HG03097 (cell line): ENCODE measurements around the gene SGMS2.
A peak's percentile ranks its signal among the peaks of the same experiment; 100 is the strongest.

Source experiments
- ATAC-seq: cut with Tn5 transposase; IDR thresholded peaks from one replicate; pipeline ENCODE4 v1.9.1; 2021; ENCODE audit not compliant: unreplicated experiment, low FRiP score

The SGMS2 gene

GRCh38 chr4:107863850-107864371 is 39.2 kb downstream of the SGMS2 start:
- no peak for ATAC-seq

- no peak for ATAC-seq
Measured at GRCh38 chr4:107866726-107867125, 42.0 kb downstream of the SGMS2 start.

- ATAC-seq: no peak
Measured at GRCh38 chr4:107870236-107870635, 45.5 kb downstream of the SGMS2 start.

GRCh38 chr4:107870916-107871786 is 46.4 kb downstream of the SGMS2 start:
- ATAC-seq: no peak

- ATAC-seq: no peak
Measured at GRCh38 chr4:107874024-107874423, 49.3 kb downstream of the SGMS2 start.

- no peak for ATAC-seq
Measured at GRCh38 chr4:107876099-107876498, 51.4 kb downstream of the SGMS2 start.

GRCh38 chr4:107877361-107877760 is 52.6 kb downstream of the SGMS2 start:
- no peak for ATAC-seq

- no peak for ATAC-seq
Measured at GRCh38 chr4:107885865-107886264, 61.1 kb downstream of the SGMS2 start.

- no peak for ATAC-seq
Measured at GRCh38 chr4:107888237-107888636, 63.5 kb downstream of the SGMS2 start.

GRCh38 chr4:107890779-107891178 is 66.0 kb downstream of the SGMS2 start:
- ATAC-seq: no peak

- no peak for ATAC-seq
Measured at GRCh38 chr4:107891299-107891698, 66.6 kb downstream of the SGMS2 start.

- no peak for ATAC-seq
Measured at GRCh38 chr4:107893171-107894137, 68.7 kb downstream of the SGMS2 start.

- ATAC-seq: no peak
Measured at GRCh38 chr4:107894138-107894603, 69.4 kb downstream of the SGMS2 start.

- ATAC-seq: no peak
Measured at GRCh38 chr4:107896158-107896645, 71.5 kb downstream of the SGMS2 start.

- ATAC-seq: no peak
Measured at GRCh38 chr4:107896646-107897045, 71.9 kb downstream of the SGMS2 start.

GRCh38 chr4:107897823-107898222 is 73.1 kb downstream of the SGMS2 start:
- no peak for ATAC-seq

GRCh38 chr4:107900067-107900466 is 75.3 kb downstream of the SGMS2 start:
- no peak for ATAC-seq

GRCh38 chr4:107900508-107900907 is 75.8 kb downstream of the SGMS2 start:
- ATAC-seq: no peak

GRCh38 chr4:107901213-107901934 is 76.6 kb downstream of the SGMS2 start:
- no peak for ATAC-seq

GRCh38 chr4:107902715-107903114 is 78.0 kb downstream of the SGMS2 start:
- peak; percentile 87 for ATAC-seq
